Hematopoietic multipotent progenitor cell treated with erythropoietin and hydrocortisone succinate and interleukin-3 and kit ligand, for 8 days (in vitro differentiated cells): ENCODE results near the gene EVX2.

Experiments used
- DNase-seq: peaks from one replicate; pipeline ENCODE4 v3.0.0-alpha.2; 2015

The EVX2 gene

DNA sequence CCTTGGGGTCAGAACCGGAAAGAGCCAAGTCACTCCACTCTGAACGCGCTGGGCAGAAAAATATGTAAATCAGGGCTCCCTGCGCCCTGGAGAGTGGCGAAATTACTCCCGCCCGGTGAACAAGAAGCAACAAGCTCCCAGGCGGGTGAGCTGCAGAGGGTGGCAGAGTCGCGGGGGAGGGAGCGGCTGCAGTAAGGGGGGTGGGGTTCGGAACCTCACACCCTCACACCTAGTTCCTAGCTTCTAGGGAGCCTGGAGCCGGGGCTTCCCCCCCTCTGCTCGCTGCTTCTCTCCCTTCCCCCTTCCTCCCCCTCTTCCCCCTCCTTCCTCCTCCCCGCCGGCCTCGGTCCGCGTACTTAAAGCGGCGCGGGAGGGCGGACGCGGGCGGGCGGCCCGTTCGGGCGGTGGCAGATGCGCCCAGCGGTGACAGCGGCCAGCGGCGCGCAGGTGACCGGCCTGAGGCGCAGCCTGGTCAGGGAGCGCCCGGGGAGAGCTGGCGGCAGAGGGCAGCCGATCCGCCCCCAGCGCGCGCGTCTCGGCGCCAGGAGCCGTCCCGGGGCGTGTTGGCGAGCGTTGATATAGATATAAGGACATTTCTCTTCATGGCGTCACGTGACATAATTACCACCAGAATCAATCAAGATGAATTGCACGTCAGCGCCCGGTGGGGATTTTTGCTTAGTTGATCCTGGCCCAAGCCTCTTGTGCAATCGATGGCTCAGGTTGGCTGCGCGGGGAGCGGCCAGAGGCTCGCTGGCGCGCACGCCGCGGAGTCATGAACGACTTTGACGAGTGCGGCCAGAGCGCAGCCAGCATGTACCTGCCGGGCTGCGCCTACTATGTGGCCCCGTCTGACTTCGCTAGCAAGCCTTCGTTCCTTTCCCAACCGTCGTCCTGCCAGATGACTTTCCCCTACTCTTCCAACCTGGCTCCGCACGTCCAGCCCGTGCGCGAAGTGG, 23.1 kb upstream of the EVX2 start, which contains the start of gene HOXD11:
TSS of gene HOXD11 (plus strand) at position 700 of the 959 bp plus-strand sequence. CDS start at position 776, 76 bp downstream.
- DNase-seq = no peak

DNA sequence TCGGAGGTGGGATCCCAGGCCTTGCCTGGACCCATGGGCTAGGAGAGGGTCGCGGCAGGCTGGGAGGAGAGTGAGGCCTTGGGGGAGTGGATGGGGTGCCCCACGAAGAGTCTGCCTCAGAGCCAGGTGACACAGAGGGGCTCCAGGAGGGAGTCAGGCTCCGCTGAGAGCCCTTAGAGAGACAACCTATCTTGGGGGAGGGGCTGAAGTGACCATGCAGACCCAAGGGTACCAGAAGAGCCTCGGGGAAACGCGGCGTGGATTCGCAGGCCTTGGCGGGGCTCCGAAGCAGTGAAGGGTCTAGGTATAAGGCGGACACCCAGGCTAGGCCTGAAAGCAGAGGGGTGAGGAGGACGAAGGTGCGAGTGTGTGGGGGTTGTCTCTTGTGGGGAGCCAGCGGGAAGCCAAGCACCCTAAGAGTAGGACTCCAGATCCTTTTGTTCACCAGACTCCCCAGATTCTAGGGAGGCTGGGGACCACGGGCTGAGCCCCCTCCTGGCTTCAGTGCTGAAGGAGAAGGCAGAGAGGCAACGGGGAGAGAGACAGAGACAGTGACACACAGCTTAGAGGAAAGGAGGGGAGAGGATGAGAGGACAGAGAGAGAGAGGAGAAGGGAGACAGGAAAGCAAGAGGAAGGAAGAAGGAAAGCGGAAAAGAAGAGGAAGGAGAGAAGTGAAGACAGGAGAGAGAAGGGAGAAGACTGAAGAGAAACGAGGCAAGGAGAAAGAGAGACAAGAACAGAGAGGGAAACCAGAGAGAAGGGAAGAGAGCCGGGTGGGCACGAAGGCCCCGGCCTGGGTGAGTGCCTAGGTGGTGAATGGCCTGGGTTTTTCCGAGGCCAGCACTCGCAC, 22.2 kb upstream of the EVX2 start:
- no peak for DNase-seq

DNA sequence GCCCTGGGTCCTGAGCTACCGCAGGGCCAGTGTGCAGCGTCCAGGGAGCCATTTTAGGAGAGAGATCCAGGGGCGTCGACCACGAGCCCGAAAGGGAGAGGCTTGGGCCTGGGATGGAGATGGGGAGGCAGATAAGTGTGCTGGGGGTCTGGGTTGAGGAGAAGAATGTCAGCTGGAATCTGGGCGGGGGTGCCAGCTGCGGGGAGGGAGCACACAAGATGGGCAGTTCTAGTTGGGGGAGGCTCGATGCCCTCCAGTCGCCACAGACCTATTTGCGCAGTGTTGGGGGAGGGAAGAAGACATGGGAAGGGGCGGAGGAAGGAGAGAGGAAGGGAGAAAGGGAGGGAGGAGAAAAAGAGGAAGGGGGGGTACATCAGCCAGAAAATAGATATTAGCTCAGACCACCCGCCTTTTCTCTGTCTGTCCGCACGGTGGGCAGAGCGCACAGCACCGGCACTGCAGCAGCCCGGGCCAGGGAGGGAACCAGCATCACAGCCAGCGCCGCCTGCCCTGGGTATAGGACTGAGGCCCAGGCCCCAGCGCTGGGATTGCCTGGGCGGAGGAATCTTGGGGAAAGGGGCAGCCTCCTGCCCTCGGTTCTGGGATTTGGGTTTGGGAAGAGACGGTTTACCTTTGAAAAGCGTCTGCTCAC, 21.4 kb upstream of the EVX2 start:
- DNase-seq = no peak

DNA sequence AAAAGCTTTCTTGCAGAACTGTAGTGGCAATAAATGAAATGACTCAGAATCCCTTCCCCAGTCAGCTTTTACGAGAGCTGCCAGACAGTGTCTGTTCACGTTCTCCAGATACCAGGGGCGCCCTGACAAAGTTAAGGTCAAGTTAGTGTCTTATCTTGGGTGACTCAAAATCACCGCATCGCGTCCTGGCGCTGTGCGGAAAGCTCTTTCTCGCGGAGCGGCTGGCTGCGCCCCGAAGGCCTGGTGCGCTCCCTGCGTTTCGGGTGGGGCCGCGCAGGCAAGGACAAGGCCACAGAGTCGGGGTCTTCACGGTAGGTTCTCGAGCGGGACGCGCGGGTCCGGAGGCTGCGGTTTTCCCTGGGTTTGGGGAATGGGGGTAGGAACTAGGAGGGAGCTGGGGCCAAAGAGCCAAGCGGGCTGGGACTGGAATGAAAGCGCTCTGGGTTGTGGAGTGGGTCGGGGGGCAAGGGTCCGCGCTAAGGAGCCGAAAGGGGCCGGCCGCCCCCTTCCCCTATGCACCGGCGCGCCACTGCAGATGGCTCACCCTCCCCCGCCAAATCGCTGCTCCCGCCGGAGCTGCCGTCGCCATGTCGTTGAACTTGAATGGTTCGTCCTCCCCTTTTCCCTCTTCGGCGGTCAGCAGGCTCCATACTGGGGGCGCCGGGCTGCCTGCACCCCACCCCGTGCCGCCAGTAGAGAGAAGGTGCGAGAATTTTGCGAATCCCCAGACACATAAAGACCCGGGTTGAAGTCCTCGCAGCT, 20.7 kb upstream of the EVX2 start:
- DNase-seq = no peak

DNA sequence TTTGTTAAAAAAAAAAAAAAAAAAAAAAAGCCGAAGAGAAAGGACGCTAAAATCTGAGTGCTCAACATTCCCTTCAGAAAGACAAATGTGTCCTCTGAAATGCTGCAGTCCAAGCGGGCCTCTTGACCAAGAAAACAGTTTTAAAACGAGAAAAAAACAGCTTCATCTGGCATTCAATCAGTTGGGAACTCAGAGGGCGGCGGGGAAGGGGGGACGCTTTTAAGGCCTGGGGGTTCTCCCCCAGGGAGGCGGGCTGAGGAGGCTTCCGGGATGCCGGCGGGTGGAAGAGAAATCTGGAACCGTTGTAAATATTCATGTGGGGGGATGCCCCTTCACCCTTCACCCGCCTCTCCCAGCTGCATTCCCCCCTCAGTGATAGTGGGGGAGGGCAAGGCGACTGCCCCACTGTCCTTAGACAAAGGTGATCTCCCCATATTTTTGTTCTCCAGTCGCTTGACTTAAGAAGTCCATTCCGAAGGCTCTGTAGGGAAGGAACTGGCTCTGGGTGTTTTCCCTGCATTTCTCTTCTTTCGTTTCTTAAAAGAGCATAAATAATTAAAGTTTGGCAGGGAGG, 20.1 kb upstream of the EVX2 start:
- no peak for DNase-seq

DNA sequence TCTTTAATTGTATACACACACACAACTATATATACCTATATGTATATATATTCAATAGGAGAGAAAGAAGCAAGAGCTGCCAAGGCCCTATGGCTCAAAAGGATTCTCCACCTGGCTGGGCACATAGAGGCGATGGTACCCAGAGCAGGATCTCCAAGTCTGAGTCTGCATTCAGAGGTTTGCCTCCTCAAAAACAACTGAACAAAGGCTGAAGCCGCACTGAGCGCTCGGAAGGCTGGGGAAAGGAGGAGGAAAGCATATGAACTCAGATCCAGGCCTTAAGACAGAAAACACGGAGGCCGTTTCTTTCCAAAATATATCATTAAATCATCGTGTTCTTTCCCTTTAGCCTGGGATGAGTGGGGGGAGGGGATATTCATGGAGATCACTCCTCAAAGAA, 19.4 kb upstream of the EVX2 start:
- no peak for DNase-seq

DNA sequence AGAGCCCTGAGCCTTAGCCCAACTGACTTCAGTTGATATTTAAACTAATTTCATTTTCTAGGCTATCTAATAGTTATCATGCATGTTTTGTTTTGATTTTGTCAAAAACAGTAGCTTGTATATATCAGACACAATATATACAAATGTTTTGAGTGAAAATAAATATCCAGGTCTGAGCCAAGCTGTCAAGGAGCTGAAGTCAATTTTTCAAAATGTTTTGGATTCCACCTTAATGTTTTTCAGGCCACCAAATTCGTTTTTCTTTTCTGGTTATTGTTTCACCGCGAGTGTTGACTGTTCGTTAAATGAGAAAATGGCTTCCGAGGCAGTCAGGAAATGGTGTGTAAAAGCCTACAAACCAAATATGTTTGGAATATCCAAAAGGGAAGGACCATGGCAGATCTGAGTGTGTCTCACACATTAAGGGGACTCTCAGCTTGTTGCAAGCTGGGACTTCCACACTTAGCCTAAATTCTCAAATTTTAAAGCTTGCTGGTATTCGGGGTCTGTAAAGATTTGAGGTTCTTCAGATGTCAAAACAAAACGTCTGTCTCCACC, 18.6 kb upstream of the EVX2 start:
- no peak for DNase-seq

DNA sequence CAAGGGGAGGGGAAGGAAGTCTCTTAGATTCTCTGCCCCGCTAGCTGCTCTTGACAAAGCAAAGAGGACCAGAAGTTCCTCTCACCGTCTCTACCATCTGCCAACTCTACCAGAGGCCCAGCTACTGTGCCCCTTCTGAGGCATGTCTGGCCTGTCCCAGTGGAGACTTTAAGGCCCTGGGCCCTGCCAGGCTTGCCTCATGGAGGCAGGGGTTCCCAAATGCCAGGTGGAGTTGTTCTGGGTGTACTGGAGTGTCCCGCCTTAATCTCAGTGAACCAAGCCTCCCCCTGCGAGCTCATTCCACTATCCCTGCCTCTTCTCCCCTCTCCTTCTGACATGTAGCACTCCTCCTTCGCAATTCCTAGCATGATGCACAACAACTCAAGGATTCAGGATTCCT, 18.1 kb upstream of the EVX2 start:
- no peak for DNase-seq

DNA sequence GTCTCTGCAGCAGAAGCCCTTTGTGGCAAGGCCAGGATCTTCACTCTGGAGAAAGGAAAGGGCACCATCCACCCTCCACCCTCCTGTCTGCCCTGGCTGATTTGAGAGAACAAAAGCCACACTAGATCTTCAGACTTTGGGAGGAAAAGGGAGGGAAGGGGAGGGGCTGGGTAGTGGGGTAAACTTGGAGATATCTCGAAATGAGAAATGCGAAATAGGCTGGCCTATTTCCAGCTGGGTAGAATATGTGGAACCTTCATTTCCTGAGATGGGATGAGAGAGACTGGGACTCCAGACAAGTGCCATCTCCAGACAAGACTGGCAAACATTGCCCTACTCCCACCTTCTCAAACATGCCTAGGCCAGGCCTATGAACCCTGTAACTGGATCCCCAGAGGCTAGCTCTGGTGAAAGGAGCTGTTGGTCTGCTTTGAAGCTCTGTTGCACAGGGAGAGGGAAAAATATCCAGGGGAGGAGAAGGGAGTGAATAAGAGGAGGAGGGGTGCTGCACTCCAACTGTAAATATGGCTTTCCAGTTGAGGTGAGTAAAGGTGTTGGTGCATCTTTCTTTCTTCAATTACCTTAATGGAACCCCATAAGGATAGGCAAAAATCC, 17.6 kb upstream of the EVX2 start:
- DNase-seq = no peak

DNA sequence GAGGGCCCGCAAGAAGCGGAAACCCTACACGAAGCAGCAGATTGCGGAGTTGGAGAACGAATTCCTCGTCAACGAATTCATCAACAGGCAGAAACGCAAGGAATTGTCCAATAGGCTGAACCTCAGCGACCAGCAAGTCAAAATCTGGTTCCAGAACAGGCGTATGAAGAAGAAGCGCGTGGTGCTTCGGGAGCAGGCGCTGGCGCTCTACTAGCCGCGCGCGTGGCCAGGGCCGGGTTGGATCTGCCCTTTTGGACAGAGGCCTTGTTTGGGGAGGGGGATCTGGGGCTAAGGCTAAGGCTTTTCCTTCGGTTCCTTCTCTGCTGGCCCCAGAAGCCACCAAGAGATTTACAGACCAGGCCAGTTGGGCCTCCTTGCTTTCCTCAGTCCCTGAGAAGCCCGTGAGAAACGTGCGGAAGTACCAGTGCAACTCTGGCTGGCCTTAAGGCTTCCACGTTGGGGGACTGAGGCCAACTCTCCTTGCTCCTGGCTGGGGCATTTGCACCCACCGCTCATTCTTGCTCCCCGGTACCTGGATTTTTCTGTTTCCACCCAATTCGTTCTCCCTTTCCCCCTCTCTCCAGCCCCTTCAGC, 16.9 kb upstream of the EVX2 start:
- no peak for DNase-seq

DNA sequence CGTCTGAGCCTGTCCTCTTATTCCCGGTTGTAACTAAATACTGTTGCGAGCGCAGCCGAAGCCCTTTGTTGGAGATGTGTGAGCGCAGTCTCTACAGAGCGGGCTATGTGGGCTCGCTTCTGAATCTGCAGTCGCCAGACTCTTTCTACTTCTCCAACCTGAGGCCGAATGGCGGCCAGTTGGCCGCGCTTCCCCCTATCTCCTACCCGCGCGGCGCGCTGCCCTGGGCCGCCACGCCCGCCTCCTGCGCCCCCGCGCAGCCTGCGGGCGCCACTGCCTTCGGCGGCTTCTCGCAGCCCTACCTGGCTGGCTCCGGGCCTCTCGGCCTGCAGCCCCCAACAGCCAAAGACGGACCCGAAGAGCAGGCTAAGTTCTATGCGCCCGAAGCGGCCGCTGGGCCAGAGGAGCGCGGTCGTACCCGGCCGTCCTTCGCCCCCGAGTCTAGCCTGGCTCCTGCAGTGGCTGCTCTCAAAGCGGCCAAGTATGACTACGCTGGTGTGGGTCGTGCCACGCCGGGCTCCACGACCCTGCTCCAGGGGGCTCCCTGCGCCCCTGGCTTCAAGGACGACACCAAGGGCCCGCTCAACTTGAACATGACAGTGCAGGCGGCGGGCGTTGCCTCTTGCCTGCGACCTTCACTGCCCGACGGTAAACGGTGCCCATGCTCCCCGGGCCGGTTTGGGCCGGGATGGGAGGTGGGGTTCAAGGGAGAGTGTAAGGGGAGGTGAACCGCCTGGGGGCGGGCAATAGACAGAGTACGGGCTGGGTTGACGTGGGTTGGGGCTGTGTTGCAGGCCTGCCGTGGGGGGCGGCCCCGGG, 16.2 kb upstream of the EVX2 start, which contains the start of gene HOXD12:
TSS of gene HOXD12 (plus strand) at position 68 of the 819 bp plus-strand sequence. CDS start at position 75, 7 bp downstream.
- no peak for DNase-seq

DNA sequence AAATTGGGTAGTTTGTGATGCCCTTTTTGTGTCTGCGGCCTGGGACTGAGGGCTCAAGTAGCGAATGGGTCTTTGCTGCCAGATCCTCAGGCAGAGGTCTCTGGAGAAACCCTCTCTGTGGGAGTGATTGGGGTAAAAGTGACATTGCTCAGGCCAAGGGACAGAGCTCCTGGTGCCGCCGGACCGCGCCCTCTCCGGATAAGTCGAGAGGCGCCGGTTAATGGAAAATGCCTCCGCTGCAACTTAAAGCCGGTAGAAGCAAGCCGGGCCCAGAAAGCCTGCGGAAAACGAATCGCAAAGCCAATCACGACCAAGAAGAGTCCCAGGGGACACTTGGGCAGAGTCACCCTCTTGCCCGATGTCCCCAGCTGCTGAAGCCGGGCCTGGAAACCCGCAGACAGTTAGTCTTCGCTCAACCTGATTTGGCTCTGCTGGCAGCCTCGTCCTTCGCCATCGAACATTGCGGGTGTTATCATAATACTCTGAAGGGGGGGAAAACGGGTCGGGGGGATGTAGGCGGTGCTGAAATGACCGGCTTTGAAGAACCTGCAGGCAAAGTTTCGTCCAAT, 15.5 kb upstream of the EVX2 start:
- no peak for DNase-seq

DNA sequence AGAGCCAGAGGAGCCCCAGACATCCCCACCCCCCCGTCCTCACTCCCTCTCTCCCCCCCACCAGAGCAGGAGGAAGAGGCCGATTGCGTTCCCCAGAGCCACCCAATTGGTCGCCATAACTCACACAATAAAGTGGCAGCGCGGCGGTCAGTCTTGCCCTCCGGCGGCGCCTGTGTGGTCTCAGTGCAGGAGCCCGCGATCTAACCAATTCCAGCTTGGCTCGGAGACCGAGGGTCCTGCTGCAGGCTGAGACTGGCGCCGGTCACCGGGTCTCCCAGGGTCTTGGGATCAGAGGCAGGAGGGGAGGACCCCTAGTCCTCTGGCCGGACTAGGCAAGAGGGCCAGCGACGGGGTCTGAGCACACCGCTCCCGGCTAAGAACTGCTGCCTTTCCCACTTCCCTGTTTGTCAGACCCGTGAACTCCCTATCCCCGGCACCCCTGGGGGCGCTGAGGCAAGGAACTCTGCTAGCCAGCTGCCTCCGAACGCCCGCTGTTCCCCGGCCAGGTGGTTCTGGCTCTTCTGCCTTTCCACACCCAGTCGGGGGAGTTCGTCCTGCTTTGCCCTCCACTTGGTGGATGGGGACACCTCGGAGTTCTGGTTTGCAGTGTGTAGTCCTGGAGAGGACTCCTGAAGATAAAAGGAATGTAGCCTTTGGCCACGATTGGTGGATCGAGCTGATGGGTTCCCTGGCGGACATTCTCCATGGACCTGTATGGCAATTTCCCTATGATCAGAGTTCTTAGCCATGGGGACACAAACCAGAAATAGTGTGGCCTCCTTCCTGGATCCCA, 14.8 kb upstream of the EVX2 start:
- DNase-seq = no peak

DNA sequence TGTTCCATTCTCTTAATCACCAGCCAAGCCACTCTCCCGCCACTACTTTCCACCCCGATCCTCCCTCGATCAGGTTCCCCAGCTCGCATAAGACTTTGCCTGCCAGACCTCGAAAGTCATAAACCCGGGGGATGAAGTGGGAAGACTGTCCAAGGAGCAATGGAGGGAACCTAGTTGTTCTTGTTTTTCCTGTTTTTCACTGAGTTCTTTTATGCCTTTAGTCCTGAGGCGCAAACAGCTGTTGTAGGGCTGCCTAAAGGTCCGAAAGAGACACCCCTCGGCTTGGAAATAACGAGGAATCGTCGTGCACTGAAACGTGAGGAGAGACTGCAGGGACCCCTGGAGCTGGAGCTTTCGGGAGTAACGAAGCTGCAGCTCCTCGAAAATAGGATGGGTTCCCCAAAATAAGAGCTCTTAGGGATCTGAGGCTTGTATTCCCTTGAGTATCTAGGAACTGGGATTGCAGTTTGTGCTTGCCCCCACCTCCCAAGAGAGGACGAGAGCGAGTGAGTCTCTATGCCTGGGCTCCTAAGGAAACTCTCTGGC, 14.1 kb upstream of the EVX2 start:
- no peak for DNase-seq

DNA sequence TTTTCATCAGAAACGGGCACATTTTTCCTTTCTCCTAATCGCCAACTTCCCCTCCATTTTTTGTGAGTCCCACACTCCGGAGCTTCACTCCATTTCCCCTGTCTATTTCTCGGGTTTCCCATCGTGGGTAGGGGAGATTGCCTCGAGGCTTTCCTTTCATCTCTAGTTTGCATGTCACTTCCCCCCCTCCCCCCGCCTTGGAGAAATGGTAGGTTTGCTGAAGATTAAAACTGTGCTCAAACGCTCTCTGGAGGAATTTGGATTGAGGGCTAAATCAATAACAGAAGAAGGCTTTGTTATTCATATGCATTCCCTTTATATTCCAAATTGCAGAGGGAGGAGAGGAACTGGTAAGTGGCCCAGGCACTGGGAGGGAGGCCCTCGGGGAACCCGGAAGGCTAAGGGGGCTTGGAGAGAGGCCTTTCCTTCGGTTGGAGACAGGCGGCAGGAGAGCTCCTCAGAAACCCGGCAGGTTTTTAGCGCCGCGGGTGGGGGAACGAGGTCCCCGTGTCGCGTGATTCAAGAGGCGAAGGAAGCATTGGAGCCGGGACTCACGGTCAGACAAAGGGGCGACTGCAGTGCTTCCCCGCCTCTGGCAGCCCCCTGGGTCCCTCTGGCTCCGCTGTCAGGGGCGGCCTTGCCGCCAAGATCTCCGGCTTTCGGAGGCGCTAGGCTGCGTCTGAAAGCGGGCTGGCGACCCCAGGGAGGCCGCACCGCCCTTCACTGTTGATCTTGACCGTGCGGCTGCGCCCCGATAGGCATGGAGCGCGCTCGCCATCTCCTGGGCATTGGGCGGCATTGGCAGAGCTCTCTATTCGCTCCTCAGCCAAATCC, 13.4 kb upstream of the EVX2 start:
- peak; percentile 67 for DNase-seq

DNA sequence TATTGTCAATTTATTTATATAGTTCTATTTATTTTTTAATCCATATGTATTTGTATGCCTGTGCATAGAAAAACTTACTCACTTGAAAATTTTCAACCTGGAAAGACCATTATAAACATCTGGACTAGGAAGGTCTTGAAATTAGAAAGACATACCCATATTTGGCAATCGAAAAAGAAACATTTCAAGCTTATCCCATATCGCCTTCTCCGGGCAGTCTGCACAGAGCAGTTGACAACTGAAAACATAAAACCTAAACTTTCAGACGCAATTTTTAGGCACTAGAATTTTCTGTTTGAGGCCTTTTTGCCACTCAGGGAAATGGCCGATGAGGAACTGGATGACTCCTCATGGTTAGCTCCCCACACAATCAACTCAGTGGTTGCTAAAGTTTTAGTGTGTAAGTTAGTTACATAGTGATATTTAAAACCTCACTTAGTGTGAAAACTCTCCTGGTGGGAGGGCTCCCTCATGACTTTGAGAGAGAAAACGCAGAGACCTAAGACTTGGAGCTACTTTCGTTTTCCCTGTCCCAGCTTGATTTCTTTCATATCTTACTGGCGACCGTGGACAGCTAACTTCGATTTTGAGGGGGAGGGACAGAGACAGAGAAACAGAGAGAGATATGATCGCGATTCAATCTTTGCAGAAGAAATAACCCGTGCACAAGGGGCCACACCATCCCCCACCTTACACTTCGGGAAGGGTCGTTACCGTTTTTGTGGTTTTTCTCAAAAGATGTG, 12.7 kb upstream of the EVX2 start:
- no peak for DNase-seq

DNA sequence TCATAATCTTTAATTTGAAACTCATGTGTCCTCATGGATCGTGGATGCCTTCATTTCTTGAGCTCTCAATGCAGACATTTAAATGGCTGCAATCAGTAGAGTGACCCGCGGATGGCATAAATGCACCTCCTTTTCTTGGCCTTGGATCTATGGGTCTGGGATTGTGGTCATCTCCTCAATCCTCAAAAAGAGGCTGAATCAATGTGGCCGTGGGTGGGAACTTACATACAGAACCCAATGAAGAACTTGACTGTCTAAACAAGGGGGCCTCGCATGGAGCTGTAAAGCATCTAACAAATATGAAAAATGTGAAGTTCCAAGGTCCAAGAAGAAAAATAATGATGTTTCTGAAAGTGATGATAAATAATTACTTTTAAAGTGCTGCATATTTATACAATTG, 11.7 kb upstream of the EVX2 start:
- no peak for DNase-seq
